SK-MEL-5 (cell line): Measurements from ENCODE around the gene LRRC56. TPM values are rescaled to one million over a fixed set of nuclear protein-coding genes. Genes with fewer than 3 reads are reported as not detected.

Experiments
- DNase-seq: peaks from one replicate; pipeline ENCODE4 v3.0.0-alpha.2; 2016; ENCODE audit warnings: low read depth, low spot score
- in situ Hi-C: cut with HindIII; loops from 2 replicates; pipeline ENCODE4 v1.10.0; 2016; ENCODE audit warnings: low sequenced_read_pairs, high pct_unique_total_duplicates, low pct_unique_long_range_greater_than_20kb
- polyA plus RNA-seq, 2 experiments: library from polyadenylated mRNA; depleted of rRNA; stranded (reverse); fragments of >200 nt; gene quantifications; 2 replicates each; pipeline ENCODE4 v1.2.3, GENCODE V29; 2015
- total RNA-seq: library from RNA; depleted of rRNA; stranded (reverse); fragments of >200 nt; shearing (Covaris generic); gene quantifications from 2 replicates; pipeline ENCODE4 v1.2.3, GENCODE V29; 2014; rRNA removed

Gene LRRC56
- total RNA-seq, result 0.11 and 0.13 TPM in 2 replicates
- 0.33 and 0.73 TPM in 2 replicates for polyA plus RNA-seq (2015; cell fraction: cytosol; rRNA removed)
- polyA plus RNA-seq (2015; cell fraction: nucleus; rRNA removed), result 2.2 and 2.6 TPM in 2 replicates

GRCh38 chr11:536841-537621, at the start of gene LRRC56:
LRRC56 (plus strand) TSS chr11:537527; CDS start chr11:540685, 3,158 bp downstream.
- no peak for DNase-seq
- in situ Hi-C loops, result no loop called here

- in situ Hi-C loops, result no loop called here
- DNase-seq, result no peak
These were observed 49.7 kb upstream of the LRRC56 start for GRCh38 chr11:487571-488021.

- in situ Hi-C loops, result no loop called here
- no peak for DNase-seq
These were observed 49.3 kb upstream of the LRRC56 start for GRCh38 chr11:488062-488461.

- no peak for DNase-seq
- in situ Hi-C loops, result no loop called here
These were observed 48.7 kb upstream of the LRRC56 start for GRCh38 chr11:488579-488978.

- no peak for DNase-seq
- in situ Hi-C loops, result no loop called here
These were observed 48.3 kb upstream of the LRRC56 start for GRCh38 chr11:488992-489391.

GRCh38 chr11:489610-490185, 47.6 kb upstream of the LRRC56 start:
- in situ Hi-C loops, result no loop called here

GRCh38 chr11:490186-490929, 47.0 kb upstream of the LRRC56 start:
- in situ Hi-C loops, result no loop called here
- DNase-seq, result no peak

More at GRCh38 chr11:489610-490185, 47.6 kb upstream of the LRRC56 start:
- DNase-seq, result no peak

GRCh38 chr11:490930-491260, 46.4 kb upstream of the LRRC56 start:
- in situ Hi-C loops, result no loop called here
- DNase-seq, result no peak

- in situ Hi-C loops, result no loop called here
- DNase-seq, result no peak
These were observed 46.0 kb upstream of the LRRC56 start for GRCh38 chr11:491358-491757.

- no peak for DNase-seq
- in situ Hi-C loops, result no loop called here
These were observed 44.7 kb upstream of the LRRC56 start for GRCh38 chr11:492427-493226.

- in situ Hi-C loops, result no loop called here
- DNase-seq, result no peak
These were observed 42.4 kb upstream of the LRRC56 start for GRCh38 chr11:494761-495536.

- DNase-seq, result no peak
- in situ Hi-C loops, result no loop called here
These were observed 41.8 kb upstream of the LRRC56 start for GRCh38 chr11:495537-495931.

- no peak for DNase-seq
- in situ Hi-C loops, result no loop called here
These were observed 40.3 kb upstream of the LRRC56 start for GRCh38 chr11:496834-497564.

- no peak for DNase-seq
- in situ Hi-C loops, result no loop called here
These were observed 39.6 kb upstream of the LRRC56 start for GRCh38 chr11:497565-498296.

- no peak for DNase-seq
These were observed 38.8 kb upstream of the LRRC56 start for GRCh38 chr11:498297-499181.

More at GRCh38 chr11:498297-499181, 38.8 kb upstream of the LRRC56 start:
- in situ Hi-C loops, result no loop called here
